ENCODE measurements around the gene KCNK4. TPM values are rescaled to one million over a fixed set of nuclear protein-coding genes. Genes with fewer than 3 reads are reported as not detected.
A peak's percentile ranks its signal among the peaks of the same experiment; 100 is the strongest.

The KCNK4 gene
- polyA plus RNA-seq, 3 donors = not detected

DNA sequence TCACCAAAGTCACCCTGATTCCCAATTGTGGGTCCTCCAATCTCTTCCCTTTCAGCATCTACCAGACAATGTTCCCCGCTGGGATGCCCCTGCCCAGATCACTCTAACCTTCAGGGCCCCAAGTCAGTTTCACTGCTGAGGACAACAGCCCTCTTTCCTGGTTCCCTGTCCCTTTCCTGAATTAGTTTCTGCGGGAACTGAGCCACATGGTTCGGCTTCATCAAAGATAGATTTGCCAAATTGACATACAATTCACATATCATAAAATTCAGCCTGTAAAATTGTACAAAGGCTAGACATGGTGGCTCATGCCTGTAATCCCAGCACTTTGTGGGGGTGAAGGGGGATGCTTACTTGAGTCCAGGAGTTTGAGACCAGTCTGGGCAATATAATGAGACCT is 36.9 kb downstream of the KCNK4 start:
- TF ChIP-seq CTCF (IDR thresholded peaks at IDR 0.05) = no peak
- WGBS (ENCODE audit: insufficient coverage) = 100% methylated on average over 1 of the region's 3 CpGs
- intact Hi-C loops (cut with micrococcal nuclease) = no loop called here
- Histone ChIP-seq H4K20me1 (ENCODE audit: insufficient read depth, low read length) (no peaks in the 10 kb centered on the region), H3K4me3 (replicated peaks in 1 of 3; ENCODE audit: low read depth in 2 of 3, low read length in 3 of 3) (no peak overlapping the region), H3K79me2 (ENCODE audit: insufficient read depth, low read length) (no peaks in the 10 kb centered on the region), H2AFZ (ENCODE audit: insufficient read depth, low read depth, low read length, poor library complexity, severe bottlenecking) (no peak overlapping the region), H3K27me3 (ENCODE audit: control insufficient read depth in 2 of 2, insufficient read depth in 2 of 2, low read length in 2 of 2) (no peaks in the 10 kb centered on the region), H3K36me3 (replicated peaks in 1 of 2; ENCODE audit: control insufficient read depth in 1 of 2, insufficient read depth in 2 of 2, low read length in 2 of 2) (peaks cover under 1 to 3% of the 10 kb centered on the region in 2 donors), H3K9ac (ENCODE audit: insufficient read depth, low read length, poor library complexity, severe bottlenecking) (no peak overlapping the region), H3K4me2 (replicated peaks; ENCODE audit: extremely low read depth, low read length, poor library complexity, severe bottlenecking) (no peak overlapping the region), H3K4me1 (ENCODE audit: control insufficient read depth in 1 of 2, insufficient read depth in 2 of 2, low read length in 2 of 2) (peaks cover 19 to 22% of the 10 kb centered on the region in 2 donors), H3K27ac (ENCODE audit: low read depth in 1 of 2, low read length in 2 of 2) (no peak overlapping the region), H3K9me3 (replicated peaks in 1 of 2; ENCODE audit: control insufficient read depth in 1 of 2, insufficient read depth in 1 of 2, low read length in 2 of 2) (no peaks in the 10 kb centered on the region)
- peaks cover 0 to 7% of the 10 kb centered on the region in 2 donors for H3K36me3 Mint-ChIP-seq
- no peak overlapping the region for H3K4me3 Mint-ChIP-seq
- DNase-seq = no peak
- H3K9me3 Mint-ChIP-seq = peaks cover 0 to 7% (median 3%) of the 10 kb centered on the region in 7 donors
- peaks cover 24% of the 10 kb centered on the region for H3K4me1 Mint-ChIP-seq
- H3K27ac Mint-ChIP-seq = peak overlapping the region in 1 of 7 donors; percentile 42
- H3K27me3 Mint-ChIP-seq (ENCODE audit: low read depth in 3 of 3) = peaks cover 0 to 9% (median 0%) of the 10 kb centered on the region in 3 donors

DNA sequence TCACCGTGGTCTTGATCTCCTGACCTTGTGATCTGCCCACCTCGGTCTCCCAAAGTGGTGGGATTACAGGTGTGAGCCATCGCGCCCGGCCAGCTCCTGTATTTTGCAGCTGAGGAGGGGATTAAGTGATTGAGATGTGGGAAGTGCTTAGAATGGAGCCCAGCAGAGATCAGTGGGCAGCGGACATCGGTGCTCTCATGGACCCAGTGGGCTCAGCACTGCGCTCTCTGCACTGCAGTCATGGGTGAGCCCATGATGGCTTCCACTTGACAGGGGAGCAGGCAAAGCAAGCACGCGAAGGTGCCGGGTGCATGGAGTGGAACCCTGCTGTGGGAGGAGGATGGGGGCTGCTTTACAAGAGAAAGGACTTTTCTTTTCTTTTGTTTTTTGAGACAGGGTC is 39.8 kb downstream of the KCNK4 start:
- H3K27ac ChIP-seq (ENCODE audit: low read depth in 1 of 2, low read length in 2 of 2) = no peak overlapping the region
- peaks cover 0 to 8% (median 0%) of the 10 kb centered on the region in 3 donors for H3K27me3 Mint-ChIP-seq (ENCODE audit: low read depth in 3 of 3)
- H3K9ac ChIP-seq (ENCODE audit: insufficient read depth, low read length, poor library complexity, severe bottlenecking) = no peak overlapping the region
- H3K79me2 ChIP-seq (ENCODE audit: insufficient read depth, low read length) = no peaks in the 10 kb centered on the region
- peaks cover 32 to 37% of the 10 kb centered on the region in 2 donors for H3K4me1 ChIP-seq (ENCODE audit: control insufficient read depth in 1 of 2, insufficient read depth in 2 of 2, low read length in 2 of 2)
- H3K4me1 Mint-ChIP-seq = peaks cover 37% of the 10 kb centered on the region
- no peak for TF ChIP-seq CTCF (IDR thresholded peaks at IDR 0.05)
- 92% methylated on average over 10 of the region's 11 CpGs for WGBS (ENCODE audit: insufficient coverage)
- H3K9me3 Mint-ChIP-seq = peaks cover 0 to 7% (median 3%) of the 10 kb centered on the region in 7 donors
- H3K27ac Mint-ChIP-seq = peak overlapping the region in 4 of 7 donors; percentile 30 to 89 (median 81)
- no peak overlapping the region for H3K4me3 ChIP-seq (replicated peaks in 1 of 3; ENCODE audit: low read depth in 2 of 3, low read length in 3 of 3)
- H2AFZ ChIP-seq (ENCODE audit: insufficient read depth, low read depth, low read length, poor library complexity, severe bottlenecking) = no peak overlapping the region
- no peaks in the 10 kb centered on the region for H3K36me3 ChIP-seq (replicated peaks in 1 of 2; ENCODE audit: control insufficient read depth in 1 of 2, insufficient read depth in 2 of 2, low read length in 2 of 2)
- H3K9me3 ChIP-seq (replicated peaks in 1 of 2; ENCODE audit: control insufficient read depth in 1 of 2, insufficient read depth in 1 of 2, low read length in 2 of 2) = no peaks in the 10 kb centered on the region
- DNase-seq = no peak
- no peaks in the 10 kb centered on the region for H4K20me1 ChIP-seq (ENCODE audit: insufficient read depth, low read length)
- no peak overlapping the region for H3K4me3 Mint-ChIP-seq
- intact Hi-C loops (cut with micrococcal nuclease) = no loop called here
- no peak overlapping the region for H3K4me2 ChIP-seq (replicated peaks; ENCODE audit: extremely low read depth, low read length, poor library complexity, severe bottlenecking)
- no peaks in the 10 kb centered on the region for H3K27me3 ChIP-seq (ENCODE audit: control insufficient read depth in 2 of 2, insufficient read depth in 2 of 2, low read length in 2 of 2)
- peaks cover 2 to 8% of the 10 kb centered on the region in 2 donors for H3K36me3 Mint-ChIP-seq
